ENCODE data around the gene MRPL1. TPM values are rescaled to one million over a fixed set of nuclear protein-coding genes. Genes with fewer than 3 reads are reported as not detected.

MRPL1 gene
- polyA plus RNA-seq, 1 donor (not counting 4 experiments of a cell fraction or from before 2014, with no cell fraction given): 71.4 TPM

DNA sequence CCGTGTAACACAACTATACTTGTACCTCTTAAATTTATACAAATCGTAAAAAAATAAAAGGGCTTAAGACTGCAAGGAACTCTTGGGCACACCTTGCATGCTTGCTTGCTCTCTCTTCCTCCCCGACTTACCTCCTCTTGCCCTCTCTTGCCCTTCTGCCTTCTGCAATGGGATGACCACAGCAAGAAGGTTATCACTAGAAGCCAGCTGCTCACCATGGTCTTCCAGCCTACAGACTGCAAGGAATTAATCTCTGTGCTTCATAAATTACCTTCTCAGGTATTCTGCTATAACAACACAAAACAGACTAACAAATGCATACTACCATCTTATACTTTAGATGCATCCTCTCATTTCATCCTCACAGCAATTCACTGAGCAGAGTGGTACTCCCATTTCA is 92.1 kb downstream of the MRPL1 start:
- DNase-seq (ENCODE audit: low read depth, low spot score) (no peak), FAIRE-seq (no peak)
- peaks cover 4 to 7% of the 10 kb centered on the region in 2 experiments for H3K36me3 ChIP-seq (ENCODE audit: control insufficient read depth in 2 of 2, extremely low read depth in 1 of 2, insufficient read depth in 2 of 2, low read length in 2 of 2)
- no peaks in the 10 kb centered on the region for H3K9me1 ChIP-seq (ENCODE audit: control insufficient read depth, extremely low read depth, insufficient read depth, low read length)
- H3K9me3 ChIP-seq (ENCODE audit: control insufficient read depth, low read depth, low read length): no peaks in the 10 kb centered on the region
- TF ChIP-seq EZH2 (IDR thresholded peaks at IDR 0.05; ENCODE audit: low read length): no peak
- TF ChIP-seq CTCF (optimal IDR thresholded peaks at IDR 0.05 in 1 of 3, IDR thresholded peaks at IDR 0.05 in 1 of 3, conservative IDR thresholded peaks at IDR 0.05 in 1 of 3; ENCODE audit: extremely low read depth in 1 of 3, insufficient read depth in 2 of 3, low read length in 3 of 3): no peak
- H3K27me3 ChIP-seq (ENCODE audit: control insufficient read depth, extremely low read depth, insufficient read depth, low read length): no peaks in the 10 kb centered on the region
- no peak overlapping the region for H2AFZ ChIP-seq (ENCODE audit: control insufficient read depth, low read length)
- H3K79me2 ChIP-seq (ENCODE audit: control insufficient read depth, insufficient read depth, low read length): no peaks in the 10 kb centered on the region
- H3K27ac ChIP-seq (ENCODE audit: control insufficient read depth, insufficient read depth, low read length): no peak overlapping the region
- no peaks in the 10 kb centered on the region for H3K4me1 ChIP-seq (ENCODE audit: control insufficient read depth, extremely low read depth, insufficient read depth, low read length)
- no peak overlapping the region for H3K9ac ChIP-seq (ENCODE audit: control insufficient read depth, extremely low read depth, insufficient read depth, low read length)
- H3K4me2 ChIP-seq (ENCODE audit: control insufficient read depth, extremely low read depth, insufficient read depth, low read depth, low read length): no peak overlapping the region
- dilution Hi-C loops (cut with MboI; ENCODE audit: extremely low pct_ligation_motif_present, low sequenced_read_pairs): no loop called here
- H4K20me1 ChIP-seq (ENCODE audit: control insufficient read depth, extremely low read depth, insufficient read depth, low read length): no peaks in the 10 kb centered on the region
- H3K4me3 ChIP-seq (ENCODE audit: control insufficient read depth in 2 of 3, extremely low read depth in 1 of 3, insufficient read depth in 2 of 3, low read depth in 1 of 3, low read length in 3 of 3): no peak overlapping the region

GRCh38 chr4:77956917-77957316 is 94.3 kb downstream of the MRPL1 start:
- Histone ChIP-seq H3K9me3 (ENCODE audit: control insufficient read depth, low read depth, low read length) (no peaks in the 10 kb centered on the region), H3K4me2 (ENCODE audit: control insufficient read depth, extremely low read depth, insufficient read depth, low read depth, low read length) (no peak overlapping the region), H2AFZ (ENCODE audit: control insufficient read depth, low read length) (no peak overlapping the region), H3K27me3 (ENCODE audit: control insufficient read depth, extremely low read depth, insufficient read depth, low read length) (no peaks in the 10 kb centered on the region), H3K79me2 (ENCODE audit: control insufficient read depth, insufficient read depth, low read length) (no peaks in the 10 kb centered on the region), H3K27ac (ENCODE audit: control insufficient read depth, insufficient read depth, low read length) (no peak overlapping the region), H3K36me3 (ENCODE audit: control insufficient read depth in 2 of 2, extremely low read depth in 1 of 2, insufficient read depth in 2 of 2, low read length in 2 of 2) (peaks cover 0 to 5% of the 10 kb centered on the region in 2 experiments), H3K4me1 (ENCODE audit: control insufficient read depth, extremely low read depth, insufficient read depth, low read length) (no peaks in the 10 kb centered on the region), H4K20me1 (ENCODE audit: control insufficient read depth, extremely low read depth, insufficient read depth, low read length) (no peaks in the 10 kb centered on the region), H3K9ac (ENCODE audit: control insufficient read depth, extremely low read depth, insufficient read depth, low read length) (no peak overlapping the region), H3K9me1 (ENCODE audit: control insufficient read depth, extremely low read depth, insufficient read depth, low read length) (no peaks in the 10 kb centered on the region), H3K4me3 (ENCODE audit: control insufficient read depth in 2 of 3, extremely low read depth in 1 of 3, insufficient read depth in 2 of 3, low read depth in 1 of 3, low read length in 3 of 3) (no peak overlapping the region)
- dilution Hi-C loops (cut with MboI; ENCODE audit: extremely low pct_ligation_motif_present, low sequenced_read_pairs): no loop called here
- FAIRE-seq (no peak), DNase-seq (ENCODE audit: low read depth, low spot score) (no peak)
- TF ChIP-seq EZH2 (IDR thresholded peaks at IDR 0.05; ENCODE audit: low read length) (no peak), CTCF (optimal IDR thresholded peaks at IDR 0.05 in 1 of 3, IDR thresholded peaks at IDR 0.05 in 1 of 3, conservative IDR thresholded peaks at IDR 0.05 in 1 of 3; ENCODE audit: extremely low read depth in 1 of 3, insufficient read depth in 2 of 3, low read length in 3 of 3) (no peak)
